Right renal cortex interstitium (tissue), 3 donors: ENCODE measurements around the gene SLC35A3. TPM values are rescaled to one million over a fixed set of nuclear protein-coding genes. Genes with fewer than 3 reads are reported as not detected.
"Not testable (repeated sequence)": the region's sequence is repeated elsewhere in the genome, so short reads cannot be mapped to it uniquely, and the experiment has no call there.

Experiments used
- DNase-seq, 3 donors: peaks; one replicate each; pipeline ENCODE4 v3.0.0-alpha.2; 2013; ENCODE audit warnings: low read depth in 3 of 3, low spot score in 2 of 3
- polyA plus RNA-seq, 3 donors: library from polyadenylated mRNA; unstranded; fragments of 120-200 nt; gene quantifications; one replicate each; pipeline ENCODE4 v1.2.1, GENCODE V29; 2013; ENCODE audit not compliant: insufficient read length in 3 of 3

SLC35A3 gene
- polyA plus RNA-seq, 3 donors: 25.9 to 28.7 (median 27.4) TPM

DNA sequence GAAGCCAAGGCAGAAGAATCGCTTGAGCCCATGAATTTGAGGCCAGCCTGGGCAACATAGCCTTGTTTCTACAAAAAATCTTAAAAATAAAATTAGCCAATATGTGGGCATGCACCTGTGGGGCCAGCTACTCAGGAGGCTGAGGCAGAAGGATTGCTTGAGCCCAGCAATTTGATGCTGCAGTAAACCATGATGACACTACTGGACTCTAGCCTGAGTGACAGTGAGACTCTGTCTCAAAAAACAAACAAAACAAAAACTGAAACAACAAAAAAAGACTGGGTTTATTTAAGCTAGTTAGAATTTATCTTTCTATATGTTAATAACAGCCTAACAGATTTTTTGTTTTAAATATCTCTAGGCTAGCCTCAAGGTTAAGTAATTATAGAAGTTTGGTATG lies 57.4 kb downstream of the SLC35A3 start:
- no peak for DNase-seq

GRCh38 chr1:100028765-100029164 lies 59.0 kb downstream of the SLC35A3 start:
- DNase-seq: no peak

DNA sequence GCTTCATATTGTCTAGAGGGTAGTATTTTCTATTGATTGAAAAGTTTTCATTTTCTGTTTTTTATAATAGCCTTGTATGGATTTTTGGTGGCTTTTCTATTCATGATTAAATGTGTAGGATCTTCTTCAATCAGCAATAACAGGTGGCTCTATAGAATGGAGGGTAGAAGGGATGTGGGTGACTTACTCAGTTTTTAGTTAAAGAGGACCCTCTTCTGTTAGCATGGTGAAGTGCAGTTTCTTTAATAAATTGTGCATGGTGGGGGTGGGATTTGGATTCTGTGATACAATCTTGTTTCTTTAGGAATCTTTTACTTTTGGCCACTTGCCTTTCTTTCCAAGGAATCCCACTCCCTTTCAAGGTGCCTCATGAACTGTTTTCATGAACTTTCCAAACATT lies 64.7 kb downstream of the SLC35A3 start:
- DNase-seq: no peak

GRCh38 chr1:100035214-100035613 lies 65.4 kb downstream of the SLC35A3 start:
- no peak for DNase-seq

DNA sequence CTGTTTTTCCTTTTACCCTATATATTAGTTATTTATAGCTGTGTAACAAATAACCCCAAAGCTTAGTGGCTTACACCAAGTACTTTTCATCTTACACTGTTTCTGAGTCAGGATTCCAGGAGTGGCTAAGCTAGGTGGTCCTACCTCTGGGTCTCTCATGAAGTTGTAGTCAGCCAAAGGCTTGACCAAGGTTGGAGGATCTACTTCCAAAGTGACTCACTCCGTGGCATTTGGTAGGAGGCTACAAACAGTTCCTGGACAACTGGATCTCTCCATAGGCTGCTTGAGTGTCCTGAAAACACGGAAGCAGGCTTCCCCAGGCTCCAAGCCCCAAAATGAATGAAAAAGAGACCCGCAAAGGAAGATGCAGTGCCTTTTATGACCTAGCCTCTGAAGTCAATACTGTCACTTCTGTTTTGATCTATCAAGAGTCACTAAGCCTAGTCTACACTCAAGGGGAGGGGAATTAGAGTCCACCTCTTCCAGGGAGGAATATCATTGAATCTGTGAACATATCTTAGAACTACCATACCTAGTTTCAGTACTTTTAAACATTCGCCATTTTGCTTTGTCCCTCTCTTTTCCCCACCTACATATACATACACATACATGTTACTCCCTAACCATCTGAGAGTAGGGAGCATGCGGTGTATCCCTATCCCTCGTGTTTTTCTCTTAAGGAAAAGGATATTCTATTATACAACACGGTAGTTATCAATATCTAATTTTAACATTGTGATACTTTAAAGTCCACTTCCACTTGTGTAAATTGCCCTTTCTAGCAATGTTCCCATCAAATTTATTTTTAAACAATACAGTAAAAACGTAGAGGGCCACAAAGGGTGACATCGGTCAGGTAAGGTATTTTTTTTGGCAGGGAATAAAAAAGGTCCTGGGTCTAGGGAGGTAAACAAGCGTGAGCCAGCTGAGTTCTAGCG lies 67.2 kb downstream of the SLC35A3 start:
- DNase-seq: peak in 2 of 3 donors; percentile 1 to 25

DNA sequence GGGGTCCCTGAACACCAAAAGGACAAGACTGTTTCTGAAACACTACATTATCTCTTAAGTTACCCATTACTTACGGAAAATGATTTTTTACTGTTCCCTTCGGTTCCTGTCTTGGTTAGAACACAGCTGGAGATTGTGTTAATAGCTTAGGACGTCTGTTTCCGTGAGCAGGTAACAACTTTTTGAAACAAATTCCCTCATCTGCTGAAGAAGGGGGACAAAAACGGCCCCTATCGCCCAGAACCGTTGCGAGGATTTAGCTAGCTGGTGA lies 67.8 kb downstream of the SLC35A3 start:
- peak in 1 of 3 donors; percentile 52 for DNase-seq

DNA sequence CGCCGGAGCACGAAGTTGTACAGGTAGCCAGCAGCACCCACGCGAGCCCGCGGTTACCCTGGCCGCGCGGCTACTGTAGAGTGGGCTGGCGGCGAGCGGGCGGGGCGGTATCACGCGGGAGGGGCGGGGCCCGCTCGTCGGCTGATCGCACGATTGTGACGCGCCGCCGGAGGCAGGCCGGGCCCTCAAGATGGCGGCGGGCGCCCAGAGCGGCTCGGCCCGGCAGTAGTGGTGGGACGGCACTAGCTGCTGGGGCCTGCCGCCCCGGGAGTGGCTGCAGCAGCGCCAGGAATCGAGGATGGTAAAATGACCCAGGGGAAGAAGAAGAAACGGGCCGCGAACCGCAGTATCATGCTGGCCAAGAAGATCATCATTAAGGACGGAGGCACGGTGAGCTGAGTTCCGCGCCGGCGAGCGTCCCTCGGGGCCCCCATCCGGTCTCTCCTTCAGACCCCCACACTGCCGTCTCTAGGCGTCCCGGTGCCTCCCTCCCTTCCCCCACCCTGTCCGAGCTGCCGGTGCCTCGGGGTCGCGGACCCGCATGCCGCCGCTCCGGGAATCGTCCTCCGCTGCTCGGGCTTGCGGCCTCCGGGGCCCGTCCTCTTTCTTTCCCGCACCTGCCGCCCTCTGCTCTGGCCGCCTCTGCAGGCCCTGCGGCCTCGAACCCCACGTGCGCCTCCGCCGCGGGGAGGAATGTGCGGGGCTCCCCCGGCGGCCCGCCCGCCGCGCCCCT lies 68.3 kb downstream of the SLC35A3 start:
- peak; percentile 54 to 79 (median 73) for DNase-seq

- peak; percentile 67 to 69 (median 67) for DNase-seq
These were observed 69.0 kb downstream of the SLC35A3 start for GRCh38 chr1:100038660-100039287.

- DNase-seq: no peak
These were observed 69.8 kb downstream of the SLC35A3 start for GRCh38 chr1:100039591-100039990.

DNA sequence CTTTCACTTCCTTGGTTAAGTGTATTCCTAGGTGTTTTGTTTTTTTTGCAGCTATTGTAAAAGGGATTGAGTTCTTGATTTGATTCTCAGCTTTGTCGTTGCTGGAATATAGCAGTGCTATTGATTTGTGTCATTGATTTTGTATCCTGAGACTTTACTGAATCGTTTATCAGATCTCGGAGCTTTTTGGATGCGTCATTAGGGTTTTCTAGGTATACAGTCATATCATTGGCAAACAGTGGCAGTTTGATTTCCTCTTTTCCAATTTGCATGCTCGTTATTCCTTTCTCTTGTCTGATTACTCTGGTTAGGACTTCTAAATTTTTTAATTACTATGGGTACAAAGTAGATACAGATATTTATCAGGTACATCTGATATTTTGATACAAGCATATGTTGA lies 75.4 kb downstream of the SLC35A3 start:
- DNase-seq: no peak

DNA sequence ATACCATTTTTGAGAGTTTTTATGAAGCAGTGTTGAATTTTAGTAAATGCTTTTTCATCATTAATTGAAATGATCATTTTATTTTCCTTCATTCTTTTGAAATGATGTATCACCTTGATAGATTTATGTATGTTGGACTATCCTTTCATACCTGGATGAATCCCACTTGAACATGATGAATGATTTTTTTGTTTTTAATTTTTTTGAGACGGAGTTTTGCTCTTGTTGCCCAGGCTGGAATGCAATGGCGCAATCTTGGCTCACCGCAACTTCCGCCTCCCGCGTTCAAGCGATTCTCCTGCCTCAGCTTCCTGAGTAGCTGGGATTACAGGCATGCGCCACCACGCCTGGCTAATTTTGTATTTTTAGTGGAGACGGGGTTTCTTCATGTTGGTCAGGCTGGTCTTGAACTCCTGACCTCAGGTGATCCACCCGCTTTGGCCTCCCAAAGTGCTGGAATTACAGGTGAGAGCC lies 77.5 kb downstream of the SLC35A3 start:
- not testable (repeated sequence) for DNase-seq

DNA sequence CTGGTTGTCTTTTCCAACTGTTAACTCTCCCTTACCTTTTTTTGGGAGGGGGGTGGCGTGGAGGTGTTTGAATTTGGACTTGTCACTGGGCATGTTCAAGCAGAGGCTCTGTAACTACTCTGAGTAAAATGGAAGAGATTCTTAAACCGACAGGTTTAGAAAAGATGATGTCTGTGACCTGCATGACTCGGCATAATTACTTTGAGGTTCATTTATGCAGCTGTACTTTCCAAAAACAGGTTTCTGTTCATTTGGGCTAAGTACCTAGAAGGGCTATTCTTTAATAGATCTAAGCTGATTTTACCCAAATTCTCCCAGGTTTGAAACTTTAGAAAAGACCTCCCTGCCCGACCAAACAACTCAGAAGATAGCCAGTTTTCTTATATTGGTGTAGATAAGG lies 80.3 kb downstream of the SLC35A3 start:
- DNase-seq: no peak

GRCh38 chr1:100051401-100051800 lies 81.6 kb downstream of the SLC35A3 start:
- DNase-seq: no peak

DNA sequence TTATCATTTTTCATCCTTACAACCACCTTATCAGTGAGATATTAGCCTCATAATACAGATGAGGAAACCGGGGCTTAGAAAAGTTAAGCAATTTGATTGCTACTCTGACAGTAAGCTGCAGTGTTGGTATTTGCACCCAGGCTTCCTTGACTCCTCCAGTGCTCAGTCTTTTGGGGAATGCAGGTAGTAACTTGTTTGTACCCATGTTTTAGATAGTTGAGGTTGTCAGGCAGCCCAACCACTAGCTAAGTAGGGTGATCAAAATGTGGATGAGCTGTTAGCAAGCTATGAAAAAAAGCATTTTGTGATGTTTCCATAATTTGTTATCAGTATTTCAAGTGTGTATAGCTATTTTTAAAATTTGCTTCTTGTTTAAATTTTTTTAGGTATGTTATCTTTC lies 82.1 kb downstream of the SLC35A3 start:
- DNase-seq: no peak

GRCh38 chr1:100053119-100053518 lies 83.3 kb downstream of the SLC35A3 start:
- no peak for DNase-seq

DNA sequence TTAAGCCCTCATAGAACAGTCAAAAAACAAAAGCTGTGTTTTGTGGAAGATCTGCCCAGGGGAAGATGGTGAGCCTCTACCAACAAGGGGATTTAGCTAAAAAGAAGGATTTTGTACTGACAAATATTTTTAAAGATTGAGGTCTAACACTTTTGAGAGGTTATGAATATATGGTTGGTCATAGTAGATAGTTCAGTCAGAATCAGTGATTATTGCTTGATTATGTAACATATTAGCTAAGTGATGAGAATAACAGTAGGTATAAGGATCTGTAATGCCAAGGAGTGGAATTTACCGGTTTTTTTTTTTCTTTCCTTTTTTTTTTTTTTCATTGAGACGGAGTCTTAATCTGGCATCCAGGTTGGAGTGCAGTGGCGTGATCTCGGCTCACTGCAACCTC lies 83.9 kb downstream of the SLC35A3 start:
- no peak for DNase-seq

- DNase-seq: no peak
These were observed 91.9 kb downstream of the SLC35A3 start for GRCh38 chr1:100061681-100062080.

DNA sequence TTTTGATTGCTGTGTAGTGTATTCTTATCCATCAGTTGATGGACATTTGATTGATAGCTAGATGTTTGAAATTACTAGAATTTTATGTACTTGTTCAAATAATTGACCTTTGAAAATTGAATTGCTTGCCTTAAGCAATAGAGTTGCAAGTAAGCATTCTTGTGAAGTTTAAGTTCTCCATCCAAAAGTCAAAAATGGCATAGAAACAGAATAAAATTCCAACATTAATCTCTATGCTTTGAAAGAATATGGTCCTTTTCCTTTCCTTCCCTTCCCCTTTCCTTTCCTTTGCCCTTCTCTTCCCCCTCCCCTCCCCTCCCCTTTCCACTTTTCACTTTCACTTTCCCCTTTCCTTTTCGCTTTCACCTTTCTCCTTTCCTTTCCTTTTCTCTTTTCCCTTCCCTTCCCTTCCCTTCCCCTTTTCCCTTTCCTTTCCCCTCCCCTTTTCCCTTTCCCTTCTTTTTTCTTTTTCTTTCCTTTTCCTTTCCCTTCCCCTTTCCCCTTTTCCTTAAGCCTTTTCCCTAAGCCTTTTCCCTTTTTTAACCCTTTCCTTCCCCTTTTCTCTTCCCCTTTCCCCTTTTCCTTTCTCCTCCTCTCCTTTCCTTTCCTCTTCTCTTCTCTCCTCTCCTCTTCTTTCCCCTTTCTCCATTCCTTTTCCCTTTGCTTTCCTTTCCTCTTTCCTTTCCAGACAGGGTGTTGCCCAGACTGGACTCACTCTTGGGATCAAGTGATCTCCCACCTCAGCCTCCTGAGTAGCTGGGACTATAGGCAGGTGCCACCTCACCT lies 95.6 kb downstream of the SLC35A3 start:
- no peak for DNase-seq

DNA sequence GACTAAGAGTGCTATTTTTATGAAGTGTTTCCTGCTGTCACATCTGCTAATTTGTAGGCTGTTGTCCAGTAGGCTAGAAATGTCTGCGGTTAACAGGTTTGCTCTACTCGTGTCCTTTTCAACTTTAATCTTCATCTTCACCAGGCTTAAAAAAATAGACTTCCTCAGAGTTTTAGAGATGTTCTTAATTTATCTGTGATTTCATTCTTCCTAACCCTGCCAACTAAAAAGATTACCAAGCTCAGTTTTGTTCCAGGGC lies 96.1 kb downstream of the SLC35A3 start:
- no peak for DNase-seq

- no peak for DNase-seq
These were observed 100.6 kb downstream of the SLC35A3 start for GRCh38 chr1:100070201-100070939.
